Left renal pelvis (tissue), 4 donors: ENCODE results near the gene CHRNA1. TPM values are rescaled to one million over a fixed set of nuclear protein-coding genes. Genes with fewer than 3 reads are reported as not detected.

Source experiments
- DNase-seq, 4 donors: peaks; one replicate each; pipeline ENCODE4 v3.0.0-alpha.2; 2013; ENCODE audit warnings: low read depth in 4 of 4, low spot score in 3 of 4
- polyA plus RNA-seq, 4 donors: library from polyadenylated mRNA; unstranded; fragments of 120-200 nt; gene quantifications; one replicate each; pipeline ENCODE4 v1.2.1, GENCODE V29; 2013; ENCODE audit not compliant: insufficient read length in 4 of 4

Gene CHRNA1
- polyA plus RNA-seq, 4 donors = 2.9 to 12.3 (median 6.3) TPM

GRCh38 chr2:174784909-174785308 lies 20.6 kb upstream of the CHRNA1 start:
- DNase-seq = no peak

- DNase-seq = no peak
These were observed 20.0 kb upstream of the CHRNA1 start for GRCh38 chr2:174784316-174784715.

GRCh38 chr2:174781996-174782395 lies 17.7 kb upstream of the CHRNA1 start:
- DNase-seq = no peak

- DNase-seq = no peak
These were observed 17.0 kb upstream of the CHRNA1 start for GRCh38 chr2:174781298-174781697.

GRCh38 chr2:174780856-174781255 lies 16.6 kb upstream of the CHRNA1 start:
- DNase-seq = no peak

DNA sequence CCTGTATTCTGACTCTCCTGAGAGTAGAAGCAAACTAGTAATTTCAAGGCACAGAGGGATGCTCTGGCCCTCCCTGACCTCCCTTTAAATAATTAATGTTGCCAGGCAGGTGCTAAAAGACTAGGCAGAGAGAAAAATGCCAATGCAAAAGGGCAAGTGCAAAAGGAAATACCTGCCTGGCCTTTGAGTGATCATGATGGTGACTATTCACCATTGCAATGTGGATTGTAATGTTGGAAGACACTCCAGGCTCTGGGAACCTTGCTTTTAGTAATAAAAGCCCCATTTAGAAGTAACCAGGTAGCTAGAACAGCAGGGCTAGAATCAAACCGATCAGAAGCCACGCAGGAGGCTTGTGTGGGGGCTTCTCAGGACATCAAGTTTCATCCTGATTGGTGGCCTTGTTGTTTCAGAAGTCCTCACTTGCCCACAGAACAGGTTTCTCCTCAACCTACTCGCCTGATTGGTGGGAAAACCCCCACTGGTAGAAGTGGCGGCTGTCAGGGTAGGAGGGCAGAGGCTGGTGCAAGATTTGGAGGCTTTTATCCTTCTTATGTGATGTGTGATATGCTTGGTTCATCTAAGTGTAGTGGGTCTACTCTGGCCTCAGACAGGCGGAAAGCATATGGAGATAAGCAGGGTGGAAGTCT lies 16.0 kb upstream of the CHRNA1 start:
- no peak for DNase-seq

GRCh38 chr2:174779361-174779928 lies 15.2 kb upstream of the CHRNA1 start:
- DNase-seq = no peak

- no peak for DNase-seq
These were observed 14.1 kb upstream of the CHRNA1 start for GRCh38 chr2:174778085-174778981.

GRCh38 chr2:174777347-174778084 lies 13.2 kb upstream of the CHRNA1 start:
- DNase-seq = no peak

- no peak for DNase-seq
These were observed 12.4 kb upstream of the CHRNA1 start for GRCh38 chr2:174776675-174777074.

- no peak for DNase-seq
These were observed 12.0 kb upstream of the CHRNA1 start for GRCh38 chr2:174776223-174776622.

DNA sequence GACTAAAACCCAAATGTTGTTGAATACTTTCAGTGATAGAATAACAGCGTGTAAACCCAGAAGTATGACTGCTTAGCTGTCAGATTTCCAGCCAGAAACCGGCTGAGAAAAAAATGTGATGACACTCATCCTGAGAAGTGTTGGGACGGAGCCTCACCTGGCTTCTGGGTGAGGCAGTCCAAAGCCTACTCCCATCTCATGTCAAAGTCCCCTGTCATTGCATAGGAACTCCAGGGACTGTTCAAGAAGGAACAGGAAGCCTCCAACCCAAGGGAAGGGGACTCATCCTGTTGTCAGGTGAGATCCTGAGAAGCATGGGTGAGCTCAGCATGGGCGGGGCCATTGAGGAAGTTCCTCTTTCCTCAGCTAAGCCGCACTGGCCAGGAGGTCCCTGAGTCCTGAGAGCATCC lies 11.3 kb upstream of the CHRNA1 start:
- no peak for DNase-seq

DNA sequence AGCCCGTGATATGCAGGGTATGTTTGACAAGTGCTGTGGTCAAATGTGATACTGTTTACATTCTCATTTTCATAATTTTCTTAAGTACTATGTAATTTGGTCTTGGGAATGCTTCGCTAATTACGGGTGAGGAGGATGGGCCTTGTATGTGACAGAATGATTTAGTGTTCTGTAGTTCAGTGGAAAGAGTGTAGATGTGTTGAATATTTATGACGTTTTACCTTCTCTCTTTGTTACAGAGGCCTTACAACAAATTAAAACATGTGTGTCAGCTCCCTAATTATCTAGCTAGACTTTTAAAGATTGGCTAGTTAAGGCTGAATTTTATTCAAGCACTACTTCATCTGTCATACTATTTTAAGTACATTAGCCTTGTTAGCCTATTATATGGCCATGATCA lies 10.6 kb upstream of the CHRNA1 start:
- DNase-seq = no peak

GRCh38 chr2:174773215-174773614 lies 8.9 kb upstream of the CHRNA1 start:
- DNase-seq = no peak

GRCh38 chr2:174772472-174772801 lies 8.2 kb upstream of the CHRNA1 start:
- no peak for DNase-seq

DNA sequence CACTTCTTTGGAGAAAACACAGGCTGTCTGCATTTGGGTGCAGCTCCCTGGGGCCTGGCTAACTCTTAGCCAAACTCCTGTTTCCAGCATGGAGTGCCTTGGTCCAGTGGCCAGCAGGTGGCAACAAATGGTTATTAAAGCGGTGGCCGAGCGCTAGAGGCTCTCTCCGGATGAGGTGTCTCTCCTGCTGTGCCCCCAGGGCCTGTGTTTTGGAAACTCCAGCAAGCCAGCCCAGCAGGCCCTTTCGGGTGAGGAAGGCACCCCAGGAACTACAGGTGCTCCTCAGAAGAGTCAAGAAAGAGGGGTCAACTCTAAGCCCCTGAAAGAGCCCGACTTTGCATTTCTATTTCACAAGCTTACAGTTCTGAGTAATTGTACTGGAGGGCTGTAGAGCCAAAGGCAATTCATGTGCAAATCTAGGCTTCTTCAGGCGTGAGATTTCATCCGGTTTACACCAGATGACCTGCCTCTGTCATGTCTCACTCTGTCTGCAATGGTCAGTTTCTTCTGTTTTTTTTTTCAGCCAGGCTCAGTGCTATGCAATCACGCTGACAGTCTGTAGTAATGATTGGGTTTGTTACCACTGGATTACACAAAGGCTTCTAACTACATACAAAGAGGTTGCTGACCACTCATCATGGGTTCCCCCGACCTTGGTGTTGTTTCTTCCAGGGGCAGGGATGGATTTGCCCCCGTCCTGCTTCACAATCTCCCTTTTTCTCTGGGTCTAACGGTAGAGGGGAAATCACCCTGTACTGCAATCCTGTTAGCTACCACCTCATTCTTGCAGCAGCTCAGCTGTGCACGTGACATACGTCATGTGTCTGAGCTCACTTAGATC lies 7.6 kb upstream of the CHRNA1 start:
- DNase-seq = peak in 2 of 4 donors; percentile 54 to 55

- DNase-seq = no peak
These were observed 6.9 kb upstream of the CHRNA1 start for GRCh38 chr2:174771136-174771535.

GRCh38 chr2:174768557-174768956 lies 4.3 kb upstream of the CHRNA1 start:
- no peak for DNase-seq

DNA sequence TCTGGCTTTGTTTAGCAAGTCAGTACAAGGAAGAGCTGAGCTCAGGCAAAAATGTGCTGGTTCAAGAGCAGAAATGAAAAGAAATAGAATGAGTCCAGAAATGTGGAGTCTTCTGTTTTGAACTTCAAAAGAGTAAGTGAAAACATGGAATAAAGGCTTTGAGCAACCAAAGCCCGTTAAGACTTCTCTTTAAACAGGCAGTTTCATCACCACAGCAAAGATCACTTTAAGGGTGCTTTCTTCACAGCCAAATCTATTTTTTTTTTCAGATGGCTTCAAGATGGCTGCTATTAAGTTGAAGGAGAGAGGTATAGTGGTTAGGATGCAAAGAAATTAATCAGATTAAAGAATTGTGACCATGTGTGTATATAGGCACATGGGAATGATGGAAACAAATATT lies 2.0 kb upstream of the CHRNA1 start:
- no peak for DNase-seq

DNA sequence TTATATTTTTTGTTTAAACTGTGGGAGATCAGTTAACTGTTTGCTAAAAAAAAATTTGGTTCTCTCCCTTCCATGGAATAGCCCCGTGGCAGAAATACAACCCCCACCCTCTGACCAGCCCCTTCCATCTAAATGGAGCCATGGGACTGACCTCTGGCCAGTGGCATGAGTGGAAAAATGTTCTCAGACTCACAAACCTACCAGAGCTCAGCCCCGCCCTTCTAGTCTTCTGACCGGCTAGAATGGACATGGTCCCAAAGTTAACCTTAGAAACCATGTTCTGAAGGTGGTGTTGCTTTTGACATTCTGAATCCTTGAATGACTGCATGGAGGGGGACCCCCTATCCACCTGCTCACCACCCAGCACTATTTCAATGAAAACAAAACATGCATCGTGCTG lies 1.3 kb upstream of the CHRNA1 start:
- no peak for DNase-seq
